OCI-LY7 (cell line): Measurements from ENCODE around the gene CHL1.

ENCODE experiments used
- EZH2phosphoT487 ChIP-seq: fragments of 200-600 bp; sonication (generic); IDR thresholded peaks from 2 replicates; pipeline ENCODE4 v1.6.1; 2018; ENCODE audit warnings: low read depth, borderline replicate concordance, mild to moderate bottlenecking, mixed run types, antibody characterized with exemption, low read length, moderate library complexity, mixed read lengths
- TF ChIP-seq, protein P1 (sequence below): fragments of 200-600 bp; sonication (generic); conservative IDR thresholded peaks from 2 replicates; pipeline ENCODE4 v1.5.1; 2014; ENCODE audit warnings: mild to moderate bottlenecking, antibody characterized with exemption, low read length, moderate library complexity, mixed read lengths

DNA sequence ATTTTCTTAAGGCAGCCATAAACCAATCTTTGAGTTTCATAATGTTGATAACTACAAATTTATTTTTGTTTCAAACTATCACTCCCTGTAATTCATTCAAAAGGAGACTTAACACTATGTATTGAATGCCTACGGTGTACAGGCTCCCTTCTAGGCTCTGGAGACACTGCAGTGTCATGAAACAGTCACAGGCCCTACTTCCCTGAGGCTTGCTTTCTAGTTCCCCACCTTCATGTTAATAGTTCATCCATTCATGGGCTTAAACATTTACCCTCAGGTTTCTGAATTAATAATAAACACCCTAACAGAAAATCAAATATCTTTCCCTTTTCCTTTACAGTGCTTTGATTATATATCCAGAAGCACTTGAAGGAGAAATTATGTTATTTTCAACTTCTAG is 168.7 kb downstream of the CHL1 start:
- TF ChIP-seq, protein P1, sequence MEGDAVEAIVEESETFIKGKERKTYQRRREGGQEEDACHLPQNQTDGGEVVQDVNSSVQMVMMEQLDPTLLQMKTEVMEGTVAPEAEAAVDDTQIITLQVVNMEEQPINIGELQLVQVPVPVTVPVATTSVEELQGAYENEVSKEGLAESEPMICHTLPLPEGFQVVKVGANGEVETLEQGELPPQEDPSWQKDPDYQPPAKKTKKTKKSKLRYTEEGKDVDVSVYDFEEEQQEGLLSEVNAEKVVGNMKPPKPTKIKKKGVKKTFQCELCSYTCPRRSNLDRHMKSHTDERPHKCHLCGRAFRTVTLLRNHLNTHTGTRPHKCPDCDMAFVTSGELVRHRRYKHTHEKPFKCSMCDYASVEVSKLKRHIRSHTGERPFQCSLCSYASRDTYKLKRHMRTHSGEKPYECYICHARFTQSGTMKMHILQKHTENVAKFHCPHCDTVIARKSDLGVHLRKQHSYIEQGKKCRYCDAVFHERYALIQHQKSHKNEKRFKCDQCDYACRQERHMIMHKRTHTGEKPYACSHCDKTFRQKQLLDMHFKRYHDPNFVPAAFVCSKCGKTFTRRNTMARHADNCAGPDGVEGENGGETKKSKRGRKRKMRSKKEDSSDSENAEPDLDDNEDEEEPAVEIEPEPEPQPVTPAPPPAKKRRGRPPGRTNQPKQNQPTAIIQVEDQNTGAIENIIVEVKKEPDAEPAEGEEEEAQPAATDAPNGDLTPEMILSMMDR = no peak
- no peak for TF ChIP-seq EZH2phosphoT487
